CD14-positive monocyte (primary cell): ENCODE results near the gene SNRPD3. TPM values are rescaled to one million over a fixed set of nuclear protein-coding genes. Genes with fewer than 3 reads are reported as not detected.

Source experiments
- DNase-seq, 3 donors: peaks; one replicate each; pipeline ENCODE4 v3.0.0-alpha.2; 2011 to 2022
- H2AFZ ChIP-seq: 2 replicates; pipeline ENCODE4 v1.6.0; 2012; ENCODE audit warnings: mild to moderate bottlenecking, low read depth, low read length, inconsistent platforms; ENCODE audit not compliant: insufficient read depth, poor library complexity, severe bottlenecking
- H3K27ac ChIP-seq, 2 donors: 1 replicate in 1 of 2; 2 replicates in 1 of 2; pipeline ENCODE4 v1.5.1; 2012 to 2013; ENCODE audit warnings: low read length in 2 of 2, control low read depth in 1 of 2, inconsistent platforms in 1 of 2, low read depth in 1 of 2, mild to moderate bottlenecking in 1 of 2
- H3K27me3 ChIP-seq, 2 donors: one replicate each; pipeline versions ENCODE4 v1.6.0 to v1.6.1; 2011 to 2013; ENCODE audit warnings: low read length in 2 of 2; ENCODE audit not compliant: control insufficient read depth in 2 of 2, insufficient read depth in 2 of 2
- H3K36me3 ChIP-seq, 2 donors: replicated peaks in 1 of 2; 1 replicate in 1 of 2; 2 replicates in 1 of 2; pipeline versions ENCODE4 v1.5.1 to v1.6.1; 2012 to 2013; ENCODE audit warnings: low read length in 2 of 2, control low read depth in 1 of 2, inconsistent platforms in 1 of 2, mild to moderate bottlenecking in 1 of 2; ENCODE audit not compliant: insufficient read depth in 2 of 2, control insufficient read depth in 1 of 2
- H3K4me1 ChIP-seq, 2 donors: 1 replicate in 1 of 2; 2 replicates in 1 of 2; pipeline versions ENCODE4 v1.5.1 to v1.6.1; 2012 to 2013; ENCODE audit warnings: low read length in 2 of 2, control low read depth in 1 of 2, inconsistent platforms in 1 of 2, mild to moderate bottlenecking in 1 of 2, moderate library complexity in 1 of 2; ENCODE audit not compliant: insufficient read depth in 2 of 2, control insufficient read depth in 1 of 2
- H3K4me2 ChIP-seq: replicated peaks from 2 replicates; pipeline ENCODE3; 2012; ENCODE audit warnings: low read length, moderate library complexity, mild to moderate bottlenecking; ENCODE audit not compliant: poor library complexity, severe bottlenecking; ENCODE audit errors: extremely low read depth
- H3K4me3 ChIP-seq, 3 experiments: fragments of 200-600 bp in 1 of 3; sonication (generic) in 1 of 3; replicated peaks in 1 of 3; 1 replicate in 2 of 3; 2 replicates in 1 of 3; pipeline ENCODE4 v1.5.1; 2011 to 2013; ENCODE audit warnings: low read length in 3 of 3, mild to moderate bottlenecking in 3 of 3, control low read depth in 2 of 3, low read depth in 2 of 3, inconsistent platforms in 1 of 3, moderate library complexity in 1 of 3
- H3K79me2 ChIP-seq: 2 replicates; pipeline ENCODE4 v1.6.0; 2012; ENCODE audit warnings: mild to moderate bottlenecking, control low read depth, inconsistent platforms, low read length, moderate library complexity; ENCODE audit not compliant: insufficient read depth
- H3K9ac ChIP-seq: 2 replicates; pipeline ENCODE4 v1.6.0; 2017; ENCODE audit warnings: low read length, mild to moderate bottlenecking; ENCODE audit not compliant: insufficient read depth, poor library complexity, severe bottlenecking
- H3K9me3 ChIP-seq, 2 donors: replicated peaks in 1 of 2; 1 replicate in 1 of 2; 2 replicates in 1 of 2; pipeline versions ENCODE4 v1.5.1 to v1.6.1; 2012 to 2013; ENCODE audit warnings: low read length in 2 of 2, control low read depth in 1 of 2; ENCODE audit not compliant: control insufficient read depth in 1 of 2, insufficient read depth in 1 of 2
- H4K20me1 ChIP-seq: 2 replicates; pipeline ENCODE4 v1.6.0; 2012; ENCODE audit warnings: mild to moderate bottlenecking, low read length, control low read depth, moderate library complexity; ENCODE audit not compliant: insufficient read depth
- H3K27ac Mint-ChIP-seq, 7 donors: one replicate each; pipeline ENCODE4 v1.8.0; 2020; ENCODE audit warnings: mild to moderate bottlenecking in 7 of 7, mixed read lengths in 7 of 7, moderate library complexity in 6 of 7, inconsistent platforms in 2 of 7
- H3K27me3 Mint-ChIP-seq, 3 donors: one replicate each; pipeline ENCODE4 v1.8.0; 2021 to 2022; ENCODE audit warnings: low read depth in 3 of 3, mild to moderate bottlenecking in 3 of 3, mixed read lengths in 3 of 3, moderate library complexity in 3 of 3, inconsistent platforms in 1 of 3
- H3K36me3 Mint-ChIP-seq, 2 donors: one replicate each; pipeline ENCODE4 v1.8.0; 2020; ENCODE audit warnings: mixed read lengths in 2 of 2, inconsistent platforms in 1 of 2, mild to moderate bottlenecking in 1 of 2
- H3K4me1 Mint-ChIP-seq: one replicate; pipeline ENCODE4 v1.8.0; 2020; ENCODE audit warnings: mild to moderate bottlenecking, mixed read lengths
- H3K4me3 Mint-ChIP-seq, 2 donors: one replicate each; pipeline ENCODE4 v1.8.0; 2020; ENCODE audit warnings: mild to moderate bottlenecking in 2 of 2, mixed read lengths in 2 of 2, moderate library complexity in 1 of 2
- H3K9me3 Mint-ChIP-seq, 7 donors: one replicate each; pipeline ENCODE4 v1.8.0; 2020 to 2022; ENCODE audit warnings: mixed read lengths in 7 of 7, mild to moderate bottlenecking in 6 of 7, moderate library complexity in 6 of 7, inconsistent platforms in 2 of 7
- CTCF ChIP-seq: fragments of 200-600 bp; IDR thresholded peaks from one replicate; pipeline ENCODE4 v1.8.0; 2022; ENCODE audit warnings: antibody characterized with exemption, mild to moderate bottlenecking
- WGBS: methylation state at CpG from one replicate; pipeline ENCODE4 v1.1.5; 2013; ENCODE audit warnings: missing lambda C conversion rate; ENCODE audit not compliant: insufficient coverage; 5-methylcytosine and 5-hydroxymethylcytosine counted together
- intact Hi-C, 2 donors: fragments of 100-400 bp; cut with micrococcal nuclease; formaldehyde crosslinking; loops; one replicate each; pipeline versions ENCODE4 v1.15.0 to v1.15.1; 2023
- polyA plus RNA-seq, 3 donors: library from polyadenylated mRNA; depleted of rRNA in 1 of 3; unstranded in 2 of 3; stranded (reverse) in 1 of 3; fragments of 300-500 nt in 2 of 3; fragments of >200 nt in 1 of 3; fragmentation: Illumina TruSeq in 2 of 3; gene quantifications; 1 replicate in 2 of 3; 2 replicates in 1 of 3; pipeline ENCODE4 v1.2.3, GENCODE V29; 2012 to 2021

Gene SNRPD3
- polyA plus RNA-seq, 3 donors = 71.8 to 115 (median 80.9) TPM

- no peak overlapping the region for H3K4me3 Mint-ChIP-seq
- TF ChIP-seq CTCF = no peak
- Histone ChIP-seq H3K9me3 (no peaks in the 10 kb centered on the region), H3K27me3 (no peaks in the 10 kb centered on the region), H2AFZ (no peak overlapping the region), H3K27ac (no peak overlapping the region), H4K20me1 (peaks cover 75% of the 10 kb centered on the region), H3K4me2 (no peak overlapping the region), H3K4me1 (no peaks in the 10 kb centered on the region), H3K36me3 (peaks cover 67 to 97% of the 10 kb centered on the region in 2 donors), H3K4me3 (no peak overlapping the region), H3K79me2 (peaks cover 56% of the 10 kb centered on the region), H3K9ac (no peak overlapping the region)
- H3K27ac Mint-ChIP-seq = peak overlapping the region in 3 of 7 donors; percentile 21 to 60 (median 55)
- H3K27me3 Mint-ChIP-seq = peaks cover 0 to 1% (median 0%) of the 10 kb centered on the region in 3 donors
- intact Hi-C loops = no loop called here
- H3K36me3 Mint-ChIP-seq = peaks cover 58 to 82% of the 10 kb centered on the region in 2 donors
- 91% methylated on average over 6 of the region's 8 CpGs for WGBS
- peaks cover 9% of the 10 kb centered on the region for H3K4me1 Mint-ChIP-seq
- H3K9me3 Mint-ChIP-seq = no peaks in the 10 kb centered on the region
- DNase-seq = no peak
These were observed 11.2 kb downstream of the SNRPD3 start for GRCh38 chr22:24566899-24567511.

- peaks cover 6% of the 10 kb centered on the region for H3K4me1 Mint-ChIP-seq
- intact Hi-C loops = no loop called here
- Histone ChIP-seq H3K79me2 (peaks cover 49% of the 10 kb centered on the region), H3K27ac (no peak overlapping the region), H3K9me3 (no peaks in the 10 kb centered on the region), H3K4me1 (no peaks in the 10 kb centered on the region), H3K36me3 (peaks cover 70 to 97% of the 10 kb centered on the region in 2 donors), H2AFZ (no peak overlapping the region), H3K4me2 (no peak overlapping the region), H3K4me3 (no peak overlapping the region), H3K27me3 (no peaks in the 10 kb centered on the region), H4K20me1 (peaks cover 68% of the 10 kb centered on the region), H3K9ac (no peak overlapping the region)
- TF ChIP-seq CTCF = no peak
- H3K27me3 Mint-ChIP-seq = peaks cover 0 to 1% (median 0%) of the 10 kb centered on the region in 3 donors
- peaks cover 61 to 83% of the 10 kb centered on the region in 2 donors for H3K36me3 Mint-ChIP-seq
- H3K27ac Mint-ChIP-seq = no peak overlapping the region
- no peak for DNase-seq
- no peak overlapping the region for H3K4me3 Mint-ChIP-seq
- no peaks in the 10 kb centered on the region for H3K9me3 Mint-ChIP-seq
- 98% methylated on average over 5 of the region's 10 CpGs for WGBS
These were observed 11.9 kb downstream of the SNRPD3 start for GRCh38 chr22:24567668-24568067.
